ENCODE results near the gene NOP56.

- no peak for TF ChIP-seq EZH2 (IDR thresholded peaks at IDR 0.05; ENCODE audit: borderline replicate concordance, low read length)
- no peak for TF ChIP-seq CTCF (conservative IDR thresholded peaks at IDR 0.05 in 1 of 2, IDR thresholded peaks at IDR 0.05 in 1 of 2; ENCODE audit: extremely low read depth in 1 of 2, insufficient read depth in 1 of 2, low read depth in 1 of 2, low read length in 2 of 2)
Measured at GRCh38 chr20:2655331-2656116, 3.1 kb downstream of the NOP56 start.

Measured in mammary epithelial cell (primary cell).